Measurements from ENCODE around the gene MYO1C.
"Not testable (repeated sequence)": the region's sequence is repeated elsewhere in the genome, so short reads cannot be mapped to it uniquely, and the experiment has no call there.

Gene MYO1C

DNA sequence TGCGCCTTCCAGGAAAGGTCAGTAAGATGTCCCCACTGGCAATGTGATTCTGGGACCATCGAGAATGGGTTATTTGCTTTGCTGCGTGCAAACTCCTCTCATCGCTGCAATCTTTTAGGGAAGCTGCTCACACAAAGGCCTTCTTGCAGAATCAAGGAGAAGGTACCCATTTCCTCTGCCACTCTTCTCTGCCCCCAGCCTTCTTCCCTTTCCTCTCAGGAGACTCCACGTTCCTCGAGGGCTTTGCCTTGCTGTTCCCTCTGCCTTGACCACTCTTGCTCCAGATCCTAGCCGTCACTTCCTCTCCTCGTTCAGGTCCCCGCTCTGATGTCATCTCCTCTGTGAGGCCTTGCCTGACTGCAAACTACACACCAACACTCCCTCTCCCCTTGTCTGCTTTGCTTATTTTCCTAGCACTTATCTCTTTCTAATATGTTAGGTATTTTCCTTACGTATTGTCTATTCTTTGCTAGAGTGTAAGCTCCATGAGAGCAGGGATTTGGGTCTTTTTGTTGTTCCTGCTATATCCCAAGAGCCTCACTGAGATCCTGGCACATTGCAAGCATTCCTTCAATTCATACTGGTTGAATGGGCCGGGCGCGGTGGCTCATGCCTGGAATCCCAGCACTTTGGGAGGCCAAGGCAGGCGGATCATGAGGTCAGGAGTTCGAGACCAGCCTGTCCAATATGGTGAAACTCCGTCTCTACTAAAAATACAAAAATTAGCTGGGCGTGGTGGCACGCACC, 31.1 kb downstream of the MYO1C start:
- no peak overlapping the region for H3K4me3 ChIP-seq (ENCODE audit: control insufficient read depth, low read depth, low read length)
- TF ChIP-seq, protein P1, sequence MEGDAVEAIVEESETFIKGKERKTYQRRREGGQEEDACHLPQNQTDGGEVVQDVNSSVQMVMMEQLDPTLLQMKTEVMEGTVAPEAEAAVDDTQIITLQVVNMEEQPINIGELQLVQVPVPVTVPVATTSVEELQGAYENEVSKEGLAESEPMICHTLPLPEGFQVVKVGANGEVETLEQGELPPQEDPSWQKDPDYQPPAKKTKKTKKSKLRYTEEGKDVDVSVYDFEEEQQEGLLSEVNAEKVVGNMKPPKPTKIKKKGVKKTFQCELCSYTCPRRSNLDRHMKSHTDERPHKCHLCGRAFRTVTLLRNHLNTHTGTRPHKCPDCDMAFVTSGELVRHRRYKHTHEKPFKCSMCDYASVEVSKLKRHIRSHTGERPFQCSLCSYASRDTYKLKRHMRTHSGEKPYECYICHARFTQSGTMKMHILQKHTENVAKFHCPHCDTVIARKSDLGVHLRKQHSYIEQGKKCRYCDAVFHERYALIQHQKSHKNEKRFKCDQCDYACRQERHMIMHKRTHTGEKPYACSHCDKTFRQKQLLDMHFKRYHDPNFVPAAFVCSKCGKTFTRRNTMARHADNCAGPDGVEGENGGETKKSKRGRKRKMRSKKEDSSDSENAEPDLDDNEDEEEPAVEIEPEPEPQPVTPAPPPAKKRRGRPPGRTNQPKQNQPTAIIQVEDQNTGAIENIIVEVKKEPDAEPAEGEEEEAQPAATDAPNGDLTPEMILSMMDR (conservative IDR thresholded peaks at IDR 0.05; ENCODE audit: control insufficient read depth, insufficient read depth, low read depth, low read length): no peak
- DNase-seq (ENCODE audit: low read depth): no peak

DNA sequence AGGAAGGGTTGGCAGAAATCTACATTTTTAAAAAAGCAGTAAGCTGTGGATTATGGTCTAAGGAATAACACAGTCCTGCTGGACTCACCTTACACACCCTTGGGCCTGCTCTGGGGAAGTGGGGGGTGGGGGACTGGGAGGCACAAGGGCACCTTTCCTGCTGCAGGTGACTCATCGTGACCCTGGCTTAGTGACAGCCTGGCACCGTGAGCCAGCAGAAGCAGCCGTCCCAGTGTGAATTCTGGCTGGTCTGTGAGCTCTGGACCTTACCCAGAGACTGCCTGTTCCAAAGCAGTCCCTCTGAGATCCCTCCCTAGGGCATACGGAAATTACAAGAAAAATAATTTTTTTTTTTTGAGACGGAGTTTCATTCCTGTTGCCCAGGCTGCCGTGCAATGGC, 32.3 kb downstream of the MYO1C start:
- no peak overlapping the region for H3K4me3 ChIP-seq (ENCODE audit: control insufficient read depth, low read depth, low read length)
- TF ChIP-seq, protein P1 (conservative IDR thresholded peaks at IDR 0.05; ENCODE audit: control insufficient read depth, insufficient read depth, low read depth, low read length): no peak
- peak; percentile 21 for DNase-seq (ENCODE audit: low read depth)

DNA sequence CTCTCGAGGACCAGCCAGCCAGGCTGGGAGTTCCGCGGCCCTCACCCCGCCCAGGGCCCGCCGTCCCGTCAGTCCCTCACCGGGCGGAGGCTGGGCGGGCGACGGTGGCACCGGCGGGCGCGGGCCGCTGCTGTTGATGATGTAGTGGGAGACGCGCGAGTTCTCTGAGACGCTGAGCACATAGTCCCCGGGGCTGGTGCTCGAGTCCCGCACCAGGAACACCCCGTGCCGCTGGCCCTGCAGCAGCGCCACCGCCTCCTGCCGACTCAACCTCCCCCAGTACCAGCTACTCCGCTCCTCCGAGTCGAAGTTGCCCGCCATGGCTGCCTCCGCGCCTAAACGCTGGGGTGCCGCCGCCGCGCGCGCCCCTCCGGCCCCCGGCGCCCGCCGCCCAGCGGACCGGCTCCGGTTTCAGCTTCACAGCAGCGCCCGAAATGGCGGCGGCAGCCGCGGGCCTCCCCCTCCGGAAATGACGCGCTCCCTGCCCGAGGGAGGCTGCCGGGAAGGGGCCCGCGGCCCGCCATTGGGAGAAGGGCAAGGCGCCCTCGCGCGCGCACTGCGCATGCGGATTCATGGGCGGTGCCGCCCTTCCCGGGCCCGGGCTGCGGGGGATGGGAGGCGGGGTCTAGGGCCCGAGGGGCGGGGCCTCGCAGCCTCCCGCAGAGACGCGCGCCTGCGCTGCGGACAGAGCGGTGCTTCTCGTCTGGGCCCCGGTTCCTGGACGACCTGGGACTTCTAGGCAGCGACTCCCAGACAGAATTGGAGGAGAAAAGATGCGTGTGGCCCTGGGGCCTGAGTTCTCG, 36.5 kb downstream of the MYO1C start, which contains the start of gene CRK:
CRK (minus strand) TSS at position 436 of the 803 bp plus-strand sequence; CDS start at position 321, 115 bp downstream.
- peak; percentile 92 for DNase-seq (ENCODE audit: low read depth)
- peak within 1 kb of the TSS; percentile 88 for H3K4me3 ChIP-seq (ENCODE audit: control insufficient read depth, low read depth, low read length)
- TF ChIP-seq, protein P1 (conservative IDR thresholded peaks at IDR 0.05; ENCODE audit: control insufficient read depth, insufficient read depth, low read depth, low read length): no peak

DNA sequence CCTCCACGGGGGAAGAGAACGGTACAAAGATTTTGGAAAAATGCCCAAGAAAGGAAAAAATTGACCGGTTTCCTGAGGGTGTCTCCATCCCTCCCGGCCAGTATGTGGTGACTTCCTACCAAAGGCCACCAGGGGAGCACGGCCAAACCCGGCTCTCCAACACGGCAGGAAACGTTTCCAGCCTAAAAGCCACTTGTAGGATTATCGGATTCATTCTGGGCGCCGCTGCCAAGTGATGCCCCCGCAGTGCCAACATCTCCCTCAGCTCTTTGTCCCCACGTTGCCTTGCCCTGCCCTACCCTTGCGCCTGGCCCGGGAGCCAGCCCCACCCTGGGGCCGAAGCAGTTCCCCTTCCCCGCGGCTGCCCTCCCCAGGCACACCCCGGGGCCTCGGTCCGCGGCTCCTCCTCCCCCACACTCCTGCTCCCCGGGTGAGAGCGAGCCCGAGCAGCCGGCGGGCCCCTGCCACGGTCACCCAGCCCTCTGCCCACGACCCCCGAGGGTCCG, 37.1 kb downstream of the MYO1C start:
- DNase-seq (ENCODE audit: low read depth): peak; percentile 72
- TF ChIP-seq, protein P1 (conservative IDR thresholded peaks at IDR 0.05; ENCODE audit: control insufficient read depth, insufficient read depth, low read depth, low read length): peak; percentile 68
- H3K4me3 ChIP-seq (ENCODE audit: control insufficient read depth, low read depth, low read length): peak overlapping the region; percentile 88

DNA sequence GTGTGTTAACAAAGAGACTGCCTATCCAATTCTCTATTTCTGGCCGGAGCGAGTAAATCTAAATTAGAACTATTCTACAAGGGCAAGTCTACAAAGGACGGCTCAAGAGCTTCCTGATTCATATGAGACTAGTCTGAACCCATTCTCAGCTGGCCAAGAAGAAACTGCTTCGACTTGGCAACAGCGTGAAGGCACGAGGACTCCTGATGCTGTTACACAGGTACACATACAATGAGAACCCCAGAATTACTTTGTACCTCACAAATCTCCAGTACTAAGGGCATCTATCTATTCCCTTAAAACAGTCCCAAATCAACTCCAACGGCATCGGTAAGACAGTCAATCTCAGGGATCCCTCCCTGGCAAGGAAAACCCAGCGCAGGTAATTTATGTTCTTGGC, 37.9 kb downstream of the MYO1C start:
- DNase-seq (ENCODE audit: low read depth): peak; percentile 34
- H3K4me3 ChIP-seq (ENCODE audit: control insufficient read depth, low read depth, low read length): peak overlapping the region; percentile 88
- TF ChIP-seq, protein P1 (conservative IDR thresholded peaks at IDR 0.05; ENCODE audit: control insufficient read depth, insufficient read depth, low read depth, low read length): no peak

DNA sequence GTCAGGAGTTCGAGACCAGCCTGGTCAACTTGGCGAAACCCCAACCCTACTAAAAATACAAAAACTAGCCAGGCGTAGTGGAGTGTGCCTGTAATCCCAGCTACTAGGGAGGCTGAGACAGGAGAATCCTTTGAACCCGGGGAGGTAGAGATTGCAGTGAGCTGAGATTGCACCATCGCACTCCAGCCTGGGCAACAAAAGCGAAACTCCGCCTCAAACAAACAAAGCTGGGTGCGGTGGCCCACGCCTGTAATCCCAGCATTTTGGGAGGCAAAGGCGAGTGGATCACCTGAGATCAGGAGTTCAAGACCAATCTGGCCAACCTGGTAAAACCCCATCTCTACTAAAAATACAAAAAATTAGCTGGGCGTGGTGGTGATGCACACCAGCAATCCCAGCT, 38.8 kb downstream of the MYO1C start:
- not testable (repeated sequence) for H3K4me3 ChIP-seq (ENCODE audit: control insufficient read depth, low read depth, low read length); DNase-seq (ENCODE audit: low read depth)

DNA sequence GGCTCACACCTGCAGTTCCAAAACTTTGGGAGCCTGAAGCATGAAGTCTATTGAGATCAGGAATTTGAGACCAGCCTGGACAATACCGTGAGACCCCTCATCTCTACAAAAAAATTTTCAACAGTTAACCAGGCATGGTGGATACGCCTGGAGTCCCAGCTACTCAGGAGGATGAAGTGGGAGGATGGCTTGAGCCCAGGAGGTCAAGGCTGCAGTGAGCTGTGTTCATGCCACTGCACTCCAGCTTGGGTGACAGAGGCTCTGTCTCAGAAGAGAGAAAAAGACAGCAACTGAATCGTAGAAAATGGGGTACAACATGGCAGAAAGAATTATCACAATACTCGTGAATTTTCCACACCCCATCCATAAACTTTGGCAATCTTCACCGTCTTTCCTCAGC, 39.6 kb downstream of the MYO1C start:
- no peak overlapping the region for H3K4me3 ChIP-seq (ENCODE audit: control insufficient read depth, low read depth, low read length)
- TF ChIP-seq, protein P1 (conservative IDR thresholded peaks at IDR 0.05; ENCODE audit: control insufficient read depth, insufficient read depth, low read depth, low read length): no peak

DNA sequence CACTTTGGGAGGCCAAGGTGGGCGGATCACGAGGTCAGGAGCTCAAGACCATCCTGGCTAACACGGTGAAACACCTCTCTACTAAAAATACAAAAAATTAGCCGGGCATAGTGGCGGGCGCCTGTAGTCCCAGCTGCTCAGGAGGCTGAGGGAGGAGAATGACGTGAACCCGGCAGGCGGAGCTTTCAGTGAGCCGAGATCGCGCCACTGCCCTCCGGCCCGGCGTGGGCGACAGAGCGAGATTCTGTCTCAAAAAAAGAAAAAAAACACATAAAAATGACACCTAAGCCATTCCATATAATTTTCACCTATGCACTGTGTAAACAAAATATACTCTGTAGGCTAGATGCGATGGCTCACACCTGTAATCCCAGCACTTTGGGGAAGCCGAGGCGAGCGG, 42.2 kb downstream of the MYO1C start:
- not testable (repeated sequence) for DNase-seq (ENCODE audit: low read depth); H3K4me3 ChIP-seq (ENCODE audit: control insufficient read depth, low read depth, low read length)

More for the DNA sequence above, 39.6 kb downstream of the MYO1C start:
- no peak for DNase-seq (ENCODE audit: low read depth)
